Activated CD8-positive, alpha-beta memory T cell treated with anti-CD3 and anti-CD28 coated beads, Interleukin-2, amount 50 U/mL, for 1 hour (primary cell): ENCODE measurements around the gene TMEM164.
"Not testable (repeated sequence)": the region's sequence is repeated elsewhere in the genome, so short reads cannot be mapped to it uniquely, and the experiment has no call there.

Source experiments
- DNase-seq: peaks from one replicate; pipeline ENCODE4 v3.0.0-alpha.2; 2020; ENCODE audit errors: extremely low read depth

The TMEM164 gene

DNA sequence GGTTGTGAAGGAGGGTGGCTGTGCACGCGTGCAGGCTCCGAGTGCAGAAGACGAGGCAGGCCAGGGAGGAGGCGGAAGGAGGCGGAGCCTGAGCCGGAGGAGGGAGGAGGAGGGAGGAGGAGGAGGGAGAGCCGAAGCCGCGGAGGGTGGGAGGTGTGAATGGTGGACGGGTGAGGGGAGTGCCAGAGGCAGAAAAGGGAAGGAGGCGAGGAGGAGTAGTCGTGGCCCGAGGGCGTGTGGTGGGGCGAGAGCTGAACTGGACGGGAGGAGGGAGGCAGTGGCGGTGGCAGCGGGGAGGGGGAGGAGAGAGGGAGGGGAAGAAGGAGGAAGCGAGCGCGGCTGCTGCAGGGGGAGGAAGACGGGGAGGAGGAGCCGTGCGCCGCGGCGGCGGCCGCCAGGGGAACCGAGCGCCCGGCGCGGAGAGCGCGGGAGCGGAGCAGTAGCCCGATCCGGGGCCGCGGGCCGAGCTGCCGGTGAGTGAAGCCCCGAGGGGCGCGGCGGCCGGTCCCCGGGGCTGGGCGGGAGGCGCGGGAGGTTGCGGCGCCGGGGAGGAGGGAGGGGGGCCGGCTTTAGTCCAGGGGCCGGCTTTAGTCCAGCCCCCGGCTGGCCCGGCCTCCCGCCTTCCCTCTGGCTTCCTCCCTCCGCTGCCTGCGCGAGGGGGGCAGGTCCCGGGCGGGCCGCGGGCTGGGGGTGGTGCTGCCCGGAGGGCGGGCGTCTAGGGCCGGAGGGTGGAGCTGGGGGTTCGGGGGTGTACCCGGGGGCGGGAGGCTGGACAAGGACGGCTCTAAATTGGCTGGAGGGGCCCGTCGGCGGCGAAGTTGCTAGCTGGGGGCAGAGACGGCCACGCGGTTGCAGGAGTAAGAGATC is at the start of gene TMEM164:
TMEM164 (plus strand) TSS at position 815 of the 867 bp plus-strand sequence. CDS start 661 bp downstream, outside the sequence.
- peak; percentile 48 for DNase-seq

- DNase-seq = no peak
Measured at GRCh38 chrX:109954333-109954732, 48.6 kb upstream of the TMEM164 start.

DNA sequence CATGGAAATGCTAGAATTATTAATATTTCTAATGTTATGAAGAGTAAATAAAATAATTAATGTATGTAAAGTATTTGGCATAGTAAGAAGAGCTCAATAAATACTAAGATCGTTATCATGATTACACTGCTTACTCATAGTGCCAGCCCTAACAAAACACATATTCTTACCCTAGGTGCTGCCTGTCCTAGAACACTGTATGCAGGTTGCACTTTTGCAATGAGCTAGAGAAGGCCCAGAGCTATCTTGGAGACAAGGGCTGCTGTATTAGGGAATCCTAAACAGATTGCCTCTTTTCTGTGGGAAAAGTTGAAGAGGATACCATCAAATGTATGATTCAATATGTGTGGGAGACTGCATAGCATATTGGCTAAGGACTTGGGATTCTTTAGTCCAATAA is 48.0 kb upstream of the TMEM164 start:
- DNase-seq = no peak

DNA sequence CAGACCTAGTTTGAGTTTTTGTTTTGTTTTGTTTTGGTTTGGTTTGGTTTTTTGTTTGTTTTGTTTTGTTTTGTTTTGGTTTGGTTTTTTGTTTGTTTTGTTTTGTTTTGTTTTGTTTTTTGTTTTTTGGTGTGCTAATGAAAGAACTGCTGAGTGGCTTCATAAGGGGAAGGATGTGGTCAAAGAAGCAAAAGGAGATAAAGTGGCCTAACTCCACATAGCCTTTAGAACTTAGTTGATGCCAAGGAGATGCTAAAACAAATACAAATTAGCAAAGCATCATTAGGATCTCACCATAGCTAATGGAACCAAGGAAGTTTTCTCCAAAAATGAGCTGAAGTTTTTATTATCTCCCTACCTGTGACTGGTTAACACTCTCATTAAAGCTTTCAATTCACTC is 44.6 kb upstream of the TMEM164 start:
- DNase-seq = no peak

DNA sequence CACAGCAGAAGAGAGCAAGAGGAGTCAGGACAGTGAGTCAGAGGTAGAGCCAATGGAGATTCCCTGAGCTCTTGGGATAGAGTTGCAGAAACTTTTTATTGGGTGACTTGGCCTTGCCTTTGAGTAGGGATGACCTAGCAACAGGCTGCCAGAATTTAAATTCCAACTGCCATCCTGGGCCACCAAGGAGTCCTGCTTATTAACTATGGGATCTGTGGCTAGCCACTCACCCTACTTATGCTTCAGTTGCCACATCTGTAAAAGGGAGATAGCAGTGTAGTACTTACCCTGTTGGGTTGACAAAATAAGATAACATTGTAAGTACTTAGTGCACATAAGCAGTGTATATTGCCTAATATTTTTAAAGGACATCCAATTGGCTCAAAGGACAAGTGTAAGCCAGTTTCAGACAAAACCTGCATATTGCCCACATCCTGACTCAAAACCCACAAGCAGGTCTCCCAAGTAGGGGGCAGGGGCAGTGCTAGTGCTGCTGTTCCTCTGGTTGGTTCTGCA is 43.5 kb upstream of the TMEM164 start:
- no peak for DNase-seq

- DNase-seq = no peak
Measured at GRCh38 chrX:109964390-109964789, 38.5 kb upstream of the TMEM164 start.

DNA sequence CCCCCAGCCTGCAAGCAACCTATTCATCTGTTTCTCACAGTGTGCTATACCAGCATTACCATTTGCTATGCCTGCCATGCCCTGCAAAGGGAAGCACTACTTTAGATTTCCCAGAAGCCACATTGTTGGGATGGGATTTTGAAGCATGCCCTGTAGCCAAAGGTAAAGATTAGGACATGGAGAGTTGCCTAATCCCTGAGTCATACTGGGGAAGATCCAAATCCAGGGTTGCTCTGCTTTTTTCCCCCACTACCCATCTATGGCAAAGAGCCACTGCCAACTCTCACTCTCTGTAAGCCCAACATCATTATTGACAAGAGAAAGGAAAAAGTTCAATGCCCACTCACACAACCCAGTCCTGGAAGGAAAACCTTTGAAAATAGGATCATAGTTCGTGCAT is 36.7 kb upstream of the TMEM164 start:
- DNase-seq = no peak

DNA sequence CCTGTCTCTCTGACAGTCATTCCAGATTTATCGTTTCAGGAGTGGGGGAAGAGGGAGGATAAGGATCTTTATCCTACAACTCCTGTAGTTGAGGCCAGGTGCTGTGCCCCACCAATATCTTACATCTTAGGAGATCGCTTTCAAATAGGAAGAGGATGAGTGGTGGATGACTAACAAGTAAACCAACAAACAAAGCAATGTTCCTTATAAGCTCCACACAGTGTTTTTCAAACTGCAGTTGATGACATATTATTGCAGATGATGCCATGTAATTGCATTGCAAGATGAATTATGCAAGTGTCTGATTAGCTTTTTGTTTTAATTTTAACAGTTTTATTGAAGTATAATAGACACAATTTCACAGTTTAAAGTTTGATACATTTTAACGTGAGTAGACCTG is 35.8 kb upstream of the TMEM164 start:
- no peak for DNase-seq

- DNase-seq = not testable (repeated sequence)
Measured at GRCh38 chrX:109970841-109971240, 32.1 kb upstream of the TMEM164 start.

GRCh38 chrX:109974906-109975655 is 27.8 kb upstream of the TMEM164 start:
- DNase-seq = no peak

- DNase-seq = not testable (repeated sequence)
Measured at GRCh38 chrX:109985210-109985609, 17.7 kb upstream of the TMEM164 start.

- no peak for DNase-seq
Measured at GRCh38 chrX:109987884-109988283, 15.0 kb upstream of the TMEM164 start.

GRCh38 chrX:109990582-109991276 is 12.2 kb upstream of the TMEM164 start:
- no peak for DNase-seq

GRCh38 chrX:109992203-109992602 is 10.7 kb upstream of the TMEM164 start:
- DNase-seq = no peak

- no peak for DNase-seq
Measured at GRCh38 chrX:109995155-109995554, 7.8 kb upstream of the TMEM164 start.

DNA sequence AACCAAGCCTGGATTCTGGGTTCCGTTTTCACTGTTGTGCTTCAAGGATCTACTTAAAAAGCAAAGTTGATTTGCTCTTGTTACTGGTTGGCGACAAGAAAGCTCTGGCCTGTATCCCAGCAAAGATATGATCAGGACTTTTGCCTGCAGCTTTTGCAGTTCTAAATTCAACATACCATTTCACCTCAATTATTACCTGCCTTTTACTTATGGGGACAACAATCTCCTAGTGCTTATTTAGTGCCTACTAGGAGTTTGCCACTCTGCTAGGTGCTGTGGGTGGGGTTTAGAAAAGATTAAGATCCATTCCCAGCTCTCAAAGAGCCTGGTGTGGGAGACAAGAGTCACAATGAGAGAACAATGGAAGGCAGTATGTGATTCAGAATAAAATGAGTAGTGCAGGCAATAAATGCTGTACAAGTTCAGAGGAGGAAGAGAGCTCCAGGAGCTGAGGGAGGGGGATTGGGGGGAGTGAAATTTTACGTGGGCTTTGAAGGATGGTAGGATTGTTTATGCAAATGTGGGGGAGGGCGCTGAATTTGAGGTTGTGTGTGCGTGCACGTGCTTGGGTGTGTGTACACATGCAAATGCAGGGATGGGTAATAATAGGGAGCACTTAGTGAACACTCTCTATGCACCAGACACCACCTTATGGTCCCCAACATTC is 5.0 kb upstream of the TMEM164 start:
- DNase-seq = no peak

DNA sequence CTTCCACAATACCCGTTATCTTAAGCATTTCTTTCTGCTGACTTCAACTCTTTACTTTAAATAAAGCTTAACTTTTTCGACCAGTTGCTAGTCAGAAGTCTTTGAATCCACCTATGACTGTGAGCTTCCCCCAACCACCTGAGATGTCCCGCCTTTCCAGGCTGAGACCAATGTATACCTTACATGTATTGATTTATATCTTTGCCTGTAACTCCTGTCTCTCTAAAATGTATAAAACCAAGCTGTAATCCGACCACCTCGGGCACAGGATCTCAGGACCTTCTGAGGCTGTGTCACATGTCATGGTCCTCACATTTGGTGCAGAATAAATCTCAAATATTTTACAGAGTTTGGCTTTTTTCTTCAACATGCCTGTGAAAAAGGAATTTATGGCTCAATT is 2.9 kb upstream of the TMEM164 start:
- no peak for DNase-seq

GRCh38 chrX:110000847-110001713 is 1.8 kb upstream of the TMEM164 start:
- DNase-seq = no peak

GRCh38 chrX:110001740-110002299 is 1.1 kb upstream of the TMEM164 start:
- DNase-seq = no peak
